ENCODE results near the gene WDR54. TPM values are rescaled to one million over a fixed set of nuclear protein-coding genes. Genes with fewer than 3 reads are reported as not detected.

The WDR54 gene
- total RNA-seq, 1 experiment from 2014 or later = 53.0 TPM

GRCh38 chr2:74444498-74445318 is 23.2 kb downstream of the WDR54 start:
- peaks cover 15% of the 10 kb centered on the region for H3K4me1 ChIP-seq (replicated peaks; ENCODE audit: insufficient read depth)
- DNase-seq = peak in 1 of 2 experiments; percentile 18
- intact Hi-C loops (cut with micrococcal nuclease; ENCODE audit: unreplicated experiment) = no loop called here
- POLR2A ChIA-PET (ENCODE audit: unreplicated experiment) = interaction anchor here (1.0 kb wide), 1 partner anchor 14 kb away, joined by 8 read pairs; the partner anchor contains the start of gene WBP1
- peaks cover 6% of the 10 kb centered on the region for H3K79me2 ChIP-seq (ENCODE audit: low read depth)
- H3K27ac ChIP-seq = no peak overlapping the region
- CTCF ChIA-PET = no interaction called here
- TF ChIP-seq CTCF (conservative IDR thresholded peaks at IDR 0.05) (no peak), EZH2 (IDR thresholded peaks at IDR 0.05; ENCODE audit: low read depth) (no peak)
- H3K4me3 ChIP-seq = no peak overlapping the region
- no peaks in the 10 kb centered on the region for H3K9me3 ChIP-seq (ENCODE audit: insufficient read depth, low read depth)
- BruUV-seq (replicated peaks) = no TSS peak
- H3F3A ChIP-seq (ENCODE audit: insufficient read depth, low read depth) = peaks cover 23% of the 10 kb centered on the region
- peaks cover 3% of the 10 kb centered on the region; the same call in 1 of the 2 replicates for H4K20me1 ChIP-seq (ENCODE audit: insufficient read depth)
- H3K9me2 ChIP-seq (ENCODE audit: insufficient read depth) = no peaks in the 10 kb centered on the region
- H3K4me2 ChIP-seq = no peak overlapping the region; the same call in 1 of the 2 replicates
- H3K36me3 ChIP-seq (ENCODE audit: low read depth) = no peaks in the 10 kb centered on the region
- no peaks in the 10 kb centered on the region for H3K27me3 ChIP-seq (ENCODE audit: insufficient read depth, low read depth)
- H2AFZ ChIP-seq = no peak overlapping the region

GRCh38 chr2:74447230-74447999 is 25.9 kb downstream of the WDR54 start:
- ChIA-PET CTCF (no interaction called here), POLR2A (ENCODE audit: unreplicated experiment) (no interaction called here)
- Histone ChIP-seq H3K4me1 (replicated peaks; ENCODE audit: insufficient read depth) (peaks cover 8% of the 10 kb centered on the region), H3K9me3 (ENCODE audit: insufficient read depth, low read depth) (no peaks in the 10 kb centered on the region), H3K9me2 (ENCODE audit: insufficient read depth) (no peaks in the 10 kb centered on the region), H3K27me3 (ENCODE audit: insufficient read depth, low read depth) (no peaks in the 10 kb centered on the region), H3K4me3 (no peak overlapping the region), H3K27ac (no peak overlapping the region), H4K20me1 (ENCODE audit: insufficient read depth) (no peaks in the 10 kb centered on the region), H3F3A (ENCODE audit: insufficient read depth, low read depth) (peaks cover 9% of the 10 kb centered on the region; the same call in 1 of the 2 replicates), H3K4me2 (no peak overlapping the region), H3K79me2 (ENCODE audit: low read depth) (no peaks in the 10 kb centered on the region), H3K36me3 (ENCODE audit: low read depth) (no peaks in the 10 kb centered on the region), H2AFZ (no peak overlapping the region)
- BruUV-seq (replicated peaks) = no TSS peak
- TF ChIP-seq CTCF (conservative IDR thresholded peaks at IDR 0.05) (no peak), EZH2 (IDR thresholded peaks at IDR 0.05; ENCODE audit: low read depth) (no peak)
- intact Hi-C loops (cut with micrococcal nuclease; ENCODE audit: unreplicated experiment) = no loop called here
- peak in 1 of 2 experiments; percentile 32 for DNase-seq

GRCh38 chr2:74448771-74449170 is 27.2 kb downstream of the WDR54 start:
- Histone ChIP-seq H3K79me2 (ENCODE audit: low read depth) (no peaks in the 10 kb centered on the region), H3K4me1 (replicated peaks; ENCODE audit: insufficient read depth) (peaks cover 7% of the 10 kb centered on the region), H4K20me1 (ENCODE audit: insufficient read depth) (no peaks in the 10 kb centered on the region), H3K27me3 (ENCODE audit: insufficient read depth, low read depth) (no peaks in the 10 kb centered on the region), H3K4me2 (no peak overlapping the region), H2AFZ (no peak overlapping the region), H3F3A (ENCODE audit: insufficient read depth, low read depth) (0 out of 2 replicates have a peak, but pooled peaks cover 7% of the 10 kb centered on the region), H3K4me3 (no peak overlapping the region), H3K27ac (no peak overlapping the region), H3K36me3 (ENCODE audit: low read depth) (no peaks in the 10 kb centered on the region), H3K9me3 (ENCODE audit: insufficient read depth, low read depth) (no peaks in the 10 kb centered on the region), H3K9me2 (ENCODE audit: insufficient read depth) (no peaks in the 10 kb centered on the region)
- intact Hi-C loops (cut with micrococcal nuclease; ENCODE audit: unreplicated experiment) = no loop called here
- TF ChIP-seq CTCF (conservative IDR thresholded peaks at IDR 0.05) (no peak), EZH2 (IDR thresholded peaks at IDR 0.05; ENCODE audit: low read depth) (no peak)
- ChIA-PET POLR2A (ENCODE audit: unreplicated experiment) (no interaction called here), CTCF (interaction anchor here (0.5 kb wide), 1 partner anchor 177 kb away, joined by 6 read pairs; no protein-coding TSS in a partner anchor)
- no TSS peak for BruUV-seq (replicated peaks)
- no peak for DNase-seq

Measured in PC-9 (cell line).